Measurements from ENCODE around the gene SENP1. TPM values are rescaled to one million over a fixed set of nuclear protein-coding genes. Genes with fewer than 3 reads are reported as not detected.

SENP1 gene
- total and polyA plus RNA-seq, 2 donors (not counting 3 experiments of a cell fraction or from before 2014, with no cell fraction given): 9.9 to 20.5 TPM

GRCh38 chr12:48143898-48144297 lies 38.0 kb upstream of the SENP1 start:
- H3K9me1 ChIP-seq (replicated peaks; ENCODE audit: control insufficient read depth, extremely low read depth, insufficient read depth, low read length): no peaks in the 10 kb centered on the region

More at GRCh38 chr12:48143898-48144297, 38.0 kb upstream of the SENP1 start:
- intact Hi-C loops (cut with micrococcal nuclease): no loop called here
- FAIRE-seq (no peak), DNase-seq (ENCODE audit: low read depth, low spot score) (no peak)
- Histone ChIP-seq H4K20me1 (replicated peaks; ENCODE audit: control insufficient read depth, extremely low read depth, insufficient read depth, low read length) (peaks cover 2% of the 10 kb centered on the region), H3K79me2 (ENCODE audit: control insufficient read depth, insufficient read depth, low read length) (no peaks in the 10 kb centered on the region), H2AFZ (ENCODE audit: low read depth, low read length) (no peak overlapping the region), H3K4me2 (ENCODE audit: insufficient read depth, low read length) (no peak overlapping the region), H3K9me3 (replicated peaks; ENCODE audit: control insufficient read depth, insufficient read depth, low read length) (no peaks in the 10 kb centered on the region), H3K9ac (replicated peaks; ENCODE audit: extremely low read depth, insufficient read depth, low read length) (no peak overlapping the region), H3K27ac (ENCODE audit: insufficient read depth, low read depth, low read length) (no peak overlapping the region), H3K4me3 (replicated peaks in 1 of 3; ENCODE audit: insufficient read depth in 1 of 3, low read depth in 1 of 3, low read length in 3 of 3) (no peak overlapping the region), H3K27me3 (ENCODE audit: control insufficient read depth in 2 of 2, insufficient read depth in 2 of 2, low read length in 2 of 2) (no peaks in the 10 kb centered on the region), H3K4me1 (ENCODE audit: control insufficient read depth, extremely low read depth, insufficient read depth, low read length) (no peaks in the 10 kb centered on the region), H3K36me3 (ENCODE audit: control insufficient read depth in 2 of 2, extremely low read depth in 1 of 2, insufficient read depth in 2 of 2, low read length in 2 of 2) (peaks cover 19 to 34% of the 10 kb centered on the region in 2 experiments)
- ChIA-PET POLR2A (no interaction called here), CTCF (interaction anchor here (0.8 kb wide), 1 partner anchor 13 kb away, joined by 4 read pairs; the partner anchor contains the start of gene ASB8)
- BruUV-seq (replicated peaks): no TSS peak
- dilution Hi-C loops (cut with MboI; ENCODE audit: extremely low pct_ligation_motif_present, low sequenced_read_pairs): no loop called here
- TF ChIP-seq JUN (IDR thresholded peaks at IDR 0.05; ENCODE audit: borderline replicate concordance, insufficient read depth, insufficient read length, low read depth): no peak
- TF ChIP-seq MYC (IDR thresholded peaks at IDR 0.05; ENCODE audit: low read depth, low read length): no peak
- TF ChIP-seq FOS (IDR thresholded peaks at IDR 0.05; ENCODE audit: borderline replicate concordance, insufficient read depth, low read length): no peak
- TF ChIP-seq, protein P1, sequence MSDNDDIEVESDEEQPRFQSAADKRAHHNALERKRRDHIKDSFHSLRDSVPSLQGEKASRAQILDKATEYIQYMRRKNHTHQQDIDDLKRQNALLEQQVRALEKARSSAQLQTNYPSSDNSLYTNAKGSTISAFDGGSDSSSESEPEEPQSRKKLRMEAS (IDR thresholded peaks at IDR 0.05; ENCODE audit: insufficient read depth, insufficient read length): no peak
- TF ChIP-seq EZH2 (IDR thresholded peaks at IDR 0.05; ENCODE audit: borderline replicate concordance, low read depth, low read length, severe bottlenecking): no peak
- no peak for TF ChIP-seq GATA2 (IDR thresholded peaks at IDR 0.05; ENCODE audit: insufficient read depth, insufficient read length, low read depth, low read length)
- TF ChIP-seq, protein P2, sequence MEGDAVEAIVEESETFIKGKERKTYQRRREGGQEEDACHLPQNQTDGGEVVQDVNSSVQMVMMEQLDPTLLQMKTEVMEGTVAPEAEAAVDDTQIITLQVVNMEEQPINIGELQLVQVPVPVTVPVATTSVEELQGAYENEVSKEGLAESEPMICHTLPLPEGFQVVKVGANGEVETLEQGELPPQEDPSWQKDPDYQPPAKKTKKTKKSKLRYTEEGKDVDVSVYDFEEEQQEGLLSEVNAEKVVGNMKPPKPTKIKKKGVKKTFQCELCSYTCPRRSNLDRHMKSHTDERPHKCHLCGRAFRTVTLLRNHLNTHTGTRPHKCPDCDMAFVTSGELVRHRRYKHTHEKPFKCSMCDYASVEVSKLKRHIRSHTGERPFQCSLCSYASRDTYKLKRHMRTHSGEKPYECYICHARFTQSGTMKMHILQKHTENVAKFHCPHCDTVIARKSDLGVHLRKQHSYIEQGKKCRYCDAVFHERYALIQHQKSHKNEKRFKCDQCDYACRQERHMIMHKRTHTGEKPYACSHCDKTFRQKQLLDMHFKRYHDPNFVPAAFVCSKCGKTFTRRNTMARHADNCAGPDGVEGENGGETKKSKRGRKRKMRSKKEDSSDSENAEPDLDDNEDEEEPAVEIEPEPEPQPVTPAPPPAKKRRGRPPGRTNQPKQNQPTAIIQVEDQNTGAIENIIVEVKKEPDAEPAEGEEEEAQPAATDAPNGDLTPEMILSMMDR (IDR thresholded peaks at IDR 0.05; ENCODE audit: extremely low read depth in 1 of 2, insufficient read depth in 1 of 2, low read depth in 1 of 2, low read length in 2 of 2): no peak
- TF ChIP-seq POLR2AphosphoS5 (IDR thresholded peaks at IDR 0.05; ENCODE audit: insufficient read depth, low read depth, low read length): no peak
- no peak for TF ChIP-seq POLR2A (IDR thresholded peaks at IDR 0.05; ENCODE audit: low read depth, low read length)
